NOMO-1 treated with dmso at 0.1 percent for 144 hours (cell line): ENCODE data around the gene SLC13A2.
"Not testable (repeated sequence)": the region's sequence is repeated elsewhere in the genome, so short reads cannot be mapped to it uniquely, and the experiment has no call there.

ENCODE experiments used
- DNase-seq: peaks from one replicate; lab custom pipeline; 2025; ENCODE audit not compliant: unreplicated experiment; lab: John Stamatoyannopoulos, UW

The SLC13A2 gene, protein sequence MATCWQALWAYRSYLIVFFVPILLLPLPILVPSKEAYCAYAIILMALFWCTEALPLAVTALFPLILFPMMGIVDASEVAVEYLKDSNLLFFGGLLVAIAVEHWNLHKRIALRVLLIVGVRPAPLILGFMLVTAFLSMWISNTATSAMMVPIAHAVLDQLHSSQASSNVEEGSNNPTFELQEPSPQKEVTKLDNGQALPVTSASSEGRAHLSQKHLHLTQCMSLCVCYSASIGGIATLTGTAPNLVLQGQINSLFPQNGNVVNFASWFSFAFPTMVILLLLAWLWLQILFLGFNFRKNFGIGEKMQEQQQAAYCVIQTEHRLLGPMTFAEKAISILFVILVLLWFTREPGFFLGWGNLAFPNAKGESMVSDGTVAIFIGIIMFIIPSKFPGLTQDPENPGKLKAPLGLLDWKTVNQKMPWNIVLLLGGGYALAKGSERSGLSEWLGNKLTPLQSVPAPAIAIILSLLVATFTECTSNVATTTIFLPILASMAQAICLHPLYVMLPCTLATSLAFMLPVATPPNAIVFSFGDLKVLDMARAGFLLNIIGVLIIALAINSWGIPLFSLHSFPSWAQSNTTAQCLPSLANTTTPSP

DNA sequence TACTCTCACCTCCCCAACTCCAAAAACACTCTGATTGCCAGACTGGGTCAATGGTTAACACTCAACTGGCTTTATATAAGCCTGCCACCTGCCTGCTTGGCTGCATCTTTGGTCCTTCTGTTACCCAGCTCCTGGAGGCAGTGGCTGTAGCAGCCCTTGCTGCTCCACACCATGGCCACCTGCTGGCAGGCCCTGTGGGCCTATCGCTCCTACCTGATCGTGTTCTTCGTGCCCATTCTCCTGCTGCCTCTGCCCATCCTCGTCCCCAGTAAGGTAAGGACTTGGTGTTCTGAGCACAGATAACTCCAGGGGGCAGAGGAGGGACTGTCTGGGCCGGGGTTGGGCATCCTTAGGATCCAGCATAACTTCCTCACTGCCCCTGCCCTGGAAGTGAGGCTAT, at the start of gene SLC13A2:
Gene SLC13A2 (plus strand): TSS at position 103 of the 400 bp plus-strand sequence. CDS start 69 bp downstream, at position 172.
- DNase-seq: no peak

DNA sequence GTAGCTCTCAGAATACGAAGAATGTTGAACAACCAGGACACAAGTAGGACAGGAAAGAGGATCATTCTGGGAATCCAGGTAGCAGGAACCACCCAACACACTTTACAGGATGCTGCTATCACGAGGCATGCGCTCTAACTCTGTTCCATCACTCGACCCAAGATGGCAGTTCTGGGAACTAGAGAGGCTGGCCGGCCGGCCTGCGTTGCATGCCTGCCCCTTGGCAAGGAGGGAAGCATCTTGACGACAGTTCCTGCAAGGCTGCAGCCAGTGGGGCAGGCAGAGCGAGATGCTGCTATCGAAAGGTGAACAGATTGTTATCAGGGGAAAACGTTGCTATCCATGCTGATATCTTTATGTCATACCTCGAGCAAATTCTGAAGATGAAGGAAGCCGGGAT, 48.2 kb upstream of the SLC13A2 start:
- DNase-seq: no peak

DNA sequence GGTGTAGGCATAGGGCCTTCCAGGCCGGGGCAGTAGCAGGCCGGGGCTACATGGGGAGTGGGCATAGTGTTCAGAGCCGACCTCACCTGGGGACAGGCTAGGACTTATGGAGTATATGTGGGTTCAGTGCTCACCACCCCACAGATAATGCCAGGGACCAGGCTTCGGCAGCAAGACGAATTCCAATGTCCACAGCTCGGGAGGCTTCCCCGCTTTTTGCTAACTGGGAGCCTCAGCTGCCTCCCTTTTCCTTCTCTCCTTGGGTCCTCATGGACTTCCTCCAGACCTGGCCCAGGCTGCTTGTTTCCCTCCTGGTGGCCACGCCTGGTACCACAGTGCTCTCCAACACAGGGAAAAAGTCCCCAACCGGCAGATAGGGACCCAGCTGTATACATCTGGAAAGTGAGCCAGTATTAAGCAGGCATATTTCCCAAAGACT, 47.3 kb upstream of the SLC13A2 start:
- no peak for DNase-seq

DNA sequence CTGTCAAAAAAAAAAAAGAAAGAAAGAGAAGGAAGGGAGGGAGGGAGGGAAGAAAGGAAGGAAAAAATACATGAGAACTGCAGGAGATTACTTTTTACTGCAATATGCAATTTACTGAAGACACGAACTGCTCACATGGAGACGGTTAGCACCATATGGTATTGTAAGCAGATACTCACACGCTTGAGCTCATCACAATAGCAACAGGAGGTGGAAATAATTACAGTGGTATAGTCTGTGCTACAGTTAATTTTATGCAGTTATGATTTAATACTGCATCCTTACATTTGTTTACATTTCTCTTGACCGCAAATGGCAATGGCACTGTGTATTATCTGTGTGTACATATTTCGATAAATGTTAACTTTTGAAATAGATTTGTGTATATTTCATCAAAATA, 46.1 kb upstream of the SLC13A2 start:
- no peak for DNase-seq

DNA sequence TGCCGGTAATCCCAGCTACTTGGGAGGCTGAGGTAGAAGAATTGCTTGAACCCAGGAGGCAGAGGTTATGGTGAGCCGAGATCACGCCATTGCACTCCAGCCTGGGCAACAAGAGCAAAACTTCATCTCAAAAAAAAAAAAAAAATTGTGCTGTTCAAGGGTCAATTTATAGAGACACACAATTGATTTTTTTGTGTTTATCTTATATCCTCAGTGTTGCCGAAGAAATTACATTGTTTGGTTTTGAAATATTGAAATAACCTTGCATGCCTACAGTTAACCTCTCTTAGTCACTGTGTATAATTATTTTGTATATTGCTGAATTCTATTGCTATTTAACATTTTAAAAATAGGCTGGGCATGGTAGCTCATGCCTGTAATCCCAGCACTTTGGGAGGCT, 45.5 kb upstream of the SLC13A2 start:
- not testable (repeated sequence) for DNase-seq

- no peak for DNase-seq
Measured at GRCh38 chr17:28433721-28434120, 39.7 kb upstream of the SLC13A2 start.

- not testable (repeated sequence) for DNase-seq
Measured at GRCh38 chr17:28434326-28434725, 39.1 kb upstream of the SLC13A2 start.

DNA sequence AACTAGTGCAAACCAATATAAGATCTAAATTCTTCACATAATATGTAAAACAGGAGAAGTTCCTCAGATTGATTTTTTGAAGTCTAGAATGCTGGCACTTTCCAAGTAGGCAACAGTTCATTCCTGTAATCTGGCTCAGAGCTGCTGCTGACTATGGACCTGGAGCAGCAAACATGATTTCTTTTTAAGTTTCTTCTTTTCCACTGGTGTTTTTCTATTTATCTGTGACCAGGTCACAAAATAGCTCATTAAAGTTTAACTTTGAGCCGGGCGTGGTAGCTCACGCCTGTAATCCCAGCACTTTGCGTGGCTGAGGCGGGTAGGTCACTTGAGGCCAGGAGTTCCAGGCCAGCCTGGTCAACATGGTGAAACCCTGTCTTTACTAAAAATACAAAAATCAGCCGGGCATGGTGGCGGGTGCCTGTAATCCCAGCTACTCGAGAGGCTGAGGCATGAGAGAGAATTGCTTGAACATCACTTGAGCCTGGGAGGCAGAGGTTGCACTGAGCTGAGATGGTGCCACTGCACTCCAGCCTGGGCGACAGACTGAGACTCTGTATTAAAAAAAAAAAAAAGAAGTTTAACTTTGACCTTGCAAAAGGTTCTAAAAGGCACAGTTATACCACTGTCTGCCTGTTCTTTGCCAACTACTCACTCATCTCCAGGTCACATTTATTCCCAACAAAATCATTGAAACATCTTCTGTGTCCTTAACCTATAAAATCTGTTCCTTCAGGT, 29.4 kb upstream of the SLC13A2 start:
- no peak for DNase-seq

DNA sequence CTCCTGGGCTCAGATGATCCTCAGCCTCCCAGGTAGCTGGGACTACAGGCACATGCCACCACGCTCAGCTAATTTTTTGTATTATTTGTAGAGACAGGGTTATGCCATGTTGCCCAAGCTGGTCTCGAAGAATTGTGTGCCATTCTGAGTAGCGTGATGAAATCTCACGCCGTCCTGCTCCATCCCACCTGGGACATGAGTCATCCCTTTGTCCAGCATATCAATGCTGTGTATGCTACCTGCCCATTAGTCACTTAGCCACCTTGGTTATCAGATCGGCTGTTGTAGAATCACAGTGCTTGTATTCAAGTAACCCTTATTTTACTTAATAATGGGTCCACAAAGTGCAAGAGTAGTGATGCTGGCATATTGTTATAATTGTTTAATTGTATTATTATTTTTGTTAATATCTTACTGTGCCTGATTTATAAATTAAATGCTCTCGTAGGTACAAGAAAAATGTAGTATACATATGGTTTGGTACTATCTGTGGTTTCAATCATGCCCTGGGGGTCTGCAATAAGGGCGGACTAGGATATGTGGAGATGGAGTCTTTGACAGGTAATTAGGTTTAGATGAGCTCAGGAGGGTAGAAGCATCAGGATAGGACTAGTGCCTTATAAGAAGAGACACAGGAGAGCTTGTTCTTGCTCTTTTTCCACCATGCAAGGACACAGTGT, 26.6 kb upstream of the SLC13A2 start:
- DNase-seq: no peak

DNA sequence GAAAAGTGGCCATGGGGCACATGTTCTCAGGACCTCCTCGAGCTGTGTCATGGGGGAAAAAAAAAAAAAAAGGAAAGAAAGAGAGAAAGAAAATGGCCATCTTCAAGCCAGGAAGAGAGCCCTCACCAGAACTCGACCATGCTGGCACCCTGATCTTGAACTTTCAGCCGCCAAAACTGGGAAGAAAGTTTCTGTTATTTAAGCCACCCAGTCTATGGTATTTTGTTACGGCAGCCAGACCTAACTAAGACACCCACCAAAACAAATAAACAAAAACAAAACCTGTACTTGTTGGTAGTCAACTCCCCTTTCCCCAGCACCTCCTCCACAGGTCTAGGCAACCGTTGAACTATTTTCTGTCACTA, 26.1 kb upstream of the SLC13A2 start:
- no peak for DNase-seq

- DNase-seq: no peak
Measured at GRCh38 chr17:28449859-28450258, 23.6 kb upstream of the SLC13A2 start.

GRCh38 chr17:28457890-28458289, 15.6 kb upstream of the SLC13A2 start:
- no peak for DNase-seq

DNA sequence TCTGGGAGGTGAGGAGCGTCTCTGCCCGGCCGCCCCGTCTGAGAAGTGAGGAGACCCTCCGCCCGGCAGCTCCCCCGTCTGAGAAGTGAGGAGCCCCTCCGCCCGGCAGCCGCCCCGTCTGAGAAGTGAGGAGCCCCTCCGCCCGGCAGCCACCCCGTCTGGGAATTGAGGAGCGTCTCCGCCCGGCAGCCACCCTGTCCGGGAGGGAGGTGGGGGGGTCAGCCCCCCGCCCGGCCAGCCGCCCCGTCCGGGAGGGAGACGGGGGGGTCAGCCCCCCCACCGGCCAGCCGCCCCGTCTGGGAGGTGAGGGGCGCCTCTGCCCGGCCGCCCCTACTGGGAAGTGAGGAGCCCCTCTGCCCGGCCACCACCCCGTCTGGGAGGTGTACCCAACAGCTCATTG, 14.6 kb upstream of the SLC13A2 start:
- not testable (repeated sequence) for DNase-seq

DNA sequence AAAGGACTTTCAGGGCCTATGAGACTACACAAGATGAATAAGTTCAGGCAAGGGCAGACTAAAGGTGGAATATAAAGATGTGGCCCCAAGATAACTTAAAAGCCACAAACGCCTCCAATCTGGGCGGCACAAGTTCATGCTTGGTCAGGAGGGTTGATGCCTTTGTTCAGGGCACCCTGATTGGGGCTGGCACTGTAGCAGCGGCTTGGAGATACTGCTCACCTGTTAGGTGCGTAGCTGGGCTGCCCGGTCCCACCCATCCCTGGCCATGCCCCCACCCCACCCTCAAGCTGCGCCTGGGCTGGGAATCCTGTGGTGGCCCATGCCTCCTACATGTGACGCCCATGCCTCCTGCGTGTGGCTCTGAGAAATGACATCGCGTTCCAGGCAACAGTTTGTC, 12.5 kb upstream of the SLC13A2 start:
- DNase-seq: no peak

GRCh38 chr17:28466001-28466400, 7.4 kb upstream of the SLC13A2 start:
- DNase-seq: no peak

- DNase-seq: no peak
Measured at GRCh38 chr17:28466521-28467048, 6.9 kb upstream of the SLC13A2 start.

GRCh38 chr17:28467456-28468025, 5.9 kb upstream of the SLC13A2 start:
- peak; percentile 15 for DNase-seq

DNA sequence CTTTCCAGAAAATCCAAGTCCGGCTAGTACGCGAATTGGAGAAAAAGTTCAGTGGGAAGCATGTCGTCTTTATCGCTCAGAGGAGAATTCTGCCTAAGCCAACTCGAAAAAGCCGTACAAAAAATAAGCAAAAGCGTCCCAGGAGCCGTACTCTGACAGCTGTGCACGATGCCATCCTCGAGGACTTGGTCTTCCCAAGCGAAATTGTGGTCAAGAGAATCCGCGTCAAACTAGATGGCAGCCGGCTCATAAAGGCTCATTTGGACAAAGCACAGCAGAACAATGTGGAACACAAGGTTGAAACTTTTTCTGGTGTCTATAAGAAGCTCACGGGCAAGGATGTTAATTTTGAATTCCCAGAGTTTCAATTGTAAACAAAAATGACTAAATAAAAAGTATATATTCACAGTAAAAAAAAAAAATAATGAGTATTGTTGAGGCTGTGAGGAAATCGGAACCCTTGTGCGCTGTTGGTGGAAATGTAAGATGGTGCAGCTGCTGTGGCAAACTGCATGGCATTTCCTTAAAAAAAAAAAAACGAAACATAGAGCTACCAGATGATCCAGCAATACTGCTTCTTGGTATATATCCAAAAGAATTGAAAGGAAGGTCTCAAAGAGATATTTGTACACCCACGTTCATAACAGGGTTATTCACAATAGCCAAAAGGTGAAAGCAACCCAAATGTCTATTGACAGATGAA, 5.3 kb upstream of the SLC13A2 start:
- peak; percentile 4 for DNase-seq

DNA sequence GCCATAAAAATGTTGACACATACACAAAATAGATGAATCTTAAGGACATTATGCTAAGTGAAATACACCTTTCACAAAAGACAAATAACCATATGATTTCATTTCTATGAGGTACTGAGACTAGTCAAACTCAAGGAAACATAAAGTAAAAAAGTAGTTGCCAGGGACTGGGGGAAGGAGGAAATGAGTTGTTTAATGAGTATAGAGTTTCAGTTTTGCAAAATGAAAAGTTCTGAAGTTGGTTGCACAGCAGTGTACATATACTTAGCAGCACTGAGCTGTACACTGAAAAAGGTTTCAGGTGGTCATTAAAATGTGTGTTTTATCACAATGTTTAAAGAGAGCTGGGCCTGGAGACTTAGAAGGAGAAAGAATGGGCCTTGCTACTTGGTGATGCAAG, 4.7 kb upstream of the SLC13A2 start:
- DNase-seq: no peak

GRCh38 chr17:28469376-28469775, 4.1 kb upstream of the SLC13A2 start:
- no peak for DNase-seq
